Fibroblast of mammary gland (primary cell): Measurements from ENCODE around the gene NTPCR.
"Not testable (repeated sequence)": the region's sequence is repeated elsewhere in the genome, so short reads cannot be mapped to it uniquely, and the experiment has no call there.

ENCODE experiments used
- DNase-seq: peaks from one replicate; pipeline ENCODE4 v3.0.0-alpha.2; 2010; ENCODE audit warnings: low read depth
- H3K4me3 ChIP-seq: 2 replicates; pipeline ENCODE4 v1.5.1; 2011; ENCODE audit warnings: low read depth, mild to moderate bottlenecking, low read length, moderate library complexity; ENCODE audit not compliant: control insufficient read depth
- TF ChIP-seq, protein P1 (sequence below): conservative IDR thresholded peaks from 2 replicates; pipeline ENCODE4 v1.5.1; 2011; ENCODE audit warnings: low read depth, low read length, inconsistent platforms; ENCODE audit not compliant: control insufficient read depth, insufficient read depth

NTPCR gene

DNA sequence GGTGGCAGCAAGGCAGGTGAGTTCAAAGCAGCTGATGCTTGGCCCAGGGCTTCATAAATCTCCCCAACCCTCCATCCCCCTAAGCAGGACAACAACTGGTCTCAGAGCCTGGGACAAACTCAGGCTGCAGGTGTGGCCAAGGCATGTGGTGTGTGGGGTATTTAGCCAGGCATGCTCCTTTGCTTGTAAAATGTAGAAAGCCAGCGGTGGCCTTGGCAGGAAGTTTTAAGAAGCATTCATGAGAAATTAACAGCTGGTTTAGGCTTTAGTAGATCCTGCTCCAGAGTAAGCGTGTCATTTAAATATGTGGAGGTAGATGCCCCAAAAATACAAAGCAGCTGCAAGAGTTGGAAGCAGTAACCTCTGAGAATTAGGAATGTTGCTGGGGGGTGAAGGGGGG lies 44.8 kb downstream of the NTPCR start:
- TF ChIP-seq, protein P1, sequence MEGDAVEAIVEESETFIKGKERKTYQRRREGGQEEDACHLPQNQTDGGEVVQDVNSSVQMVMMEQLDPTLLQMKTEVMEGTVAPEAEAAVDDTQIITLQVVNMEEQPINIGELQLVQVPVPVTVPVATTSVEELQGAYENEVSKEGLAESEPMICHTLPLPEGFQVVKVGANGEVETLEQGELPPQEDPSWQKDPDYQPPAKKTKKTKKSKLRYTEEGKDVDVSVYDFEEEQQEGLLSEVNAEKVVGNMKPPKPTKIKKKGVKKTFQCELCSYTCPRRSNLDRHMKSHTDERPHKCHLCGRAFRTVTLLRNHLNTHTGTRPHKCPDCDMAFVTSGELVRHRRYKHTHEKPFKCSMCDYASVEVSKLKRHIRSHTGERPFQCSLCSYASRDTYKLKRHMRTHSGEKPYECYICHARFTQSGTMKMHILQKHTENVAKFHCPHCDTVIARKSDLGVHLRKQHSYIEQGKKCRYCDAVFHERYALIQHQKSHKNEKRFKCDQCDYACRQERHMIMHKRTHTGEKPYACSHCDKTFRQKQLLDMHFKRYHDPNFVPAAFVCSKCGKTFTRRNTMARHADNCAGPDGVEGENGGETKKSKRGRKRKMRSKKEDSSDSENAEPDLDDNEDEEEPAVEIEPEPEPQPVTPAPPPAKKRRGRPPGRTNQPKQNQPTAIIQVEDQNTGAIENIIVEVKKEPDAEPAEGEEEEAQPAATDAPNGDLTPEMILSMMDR = no peak
- H3K4me3 ChIP-seq = no peak overlapping the region
- DNase-seq = no peak

GRCh38 chr1:232996143-232996542 lies 45.7 kb downstream of the NTPCR start:
- TF ChIP-seq, protein P1 = no peak
- no peak overlapping the region for H3K4me3 ChIP-seq
- DNase-seq = no peak

DNA sequence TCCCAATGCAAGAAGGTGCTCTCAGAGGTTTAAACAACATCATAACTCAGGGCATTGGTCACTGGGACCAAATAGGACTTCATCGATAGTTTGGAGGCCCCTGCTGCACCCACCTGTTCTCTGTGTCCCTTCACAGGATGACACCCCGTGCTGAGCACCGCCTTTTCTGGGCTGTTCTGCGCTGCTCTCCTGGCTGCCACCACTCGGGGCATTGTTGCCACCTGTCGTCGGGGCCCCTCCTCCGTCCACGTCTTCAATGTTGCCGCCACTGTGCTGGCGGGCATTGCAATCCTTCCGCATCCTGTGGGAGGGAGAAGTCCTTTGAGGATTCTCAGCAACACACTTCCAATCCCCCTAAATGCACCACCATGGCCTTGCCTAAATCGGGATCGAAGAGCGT lies 47.7 kb downstream of the NTPCR start:
- TF ChIP-seq, protein P1 = no peak
- DNase-seq = no peak
- H3K4me3 ChIP-seq = no peak overlapping the region

DNA sequence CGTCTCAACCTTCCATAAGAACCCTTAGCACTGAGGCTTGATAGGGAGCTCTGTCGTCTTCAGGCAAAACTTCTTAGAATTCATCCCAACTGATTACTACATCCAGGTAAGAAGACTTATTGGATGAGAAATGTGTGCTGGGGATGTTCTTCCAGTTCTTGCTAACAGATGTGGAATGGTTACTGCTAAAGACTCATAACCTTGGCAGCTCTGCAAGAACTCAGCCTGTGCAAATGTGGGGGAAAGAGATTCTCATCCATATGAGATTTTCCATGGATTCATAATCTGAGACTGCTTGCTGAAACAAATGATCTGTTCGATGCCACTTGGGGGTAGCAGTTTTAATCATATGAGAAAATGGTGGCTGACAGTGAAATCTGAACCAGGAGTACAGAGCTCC lies 48.2 kb downstream of the NTPCR start:
- DNase-seq = peak; percentile 12
- TF ChIP-seq, protein P1 = no peak
- no peak overlapping the region for H3K4me3 ChIP-seq

- DNase-seq = no peak
- TF ChIP-seq, protein P1 = no peak
- H3K4me3 ChIP-seq = no peak overlapping the region
These were observed 49.7 kb downstream of the NTPCR start for GRCh38 chr1:232999956-233000625.

GRCh38 chr1:233003638-233004037 lies 53.2 kb downstream of the NTPCR start:
- H3K4me3 ChIP-seq, DNase-seq: not testable (repeated sequence)

DNA sequence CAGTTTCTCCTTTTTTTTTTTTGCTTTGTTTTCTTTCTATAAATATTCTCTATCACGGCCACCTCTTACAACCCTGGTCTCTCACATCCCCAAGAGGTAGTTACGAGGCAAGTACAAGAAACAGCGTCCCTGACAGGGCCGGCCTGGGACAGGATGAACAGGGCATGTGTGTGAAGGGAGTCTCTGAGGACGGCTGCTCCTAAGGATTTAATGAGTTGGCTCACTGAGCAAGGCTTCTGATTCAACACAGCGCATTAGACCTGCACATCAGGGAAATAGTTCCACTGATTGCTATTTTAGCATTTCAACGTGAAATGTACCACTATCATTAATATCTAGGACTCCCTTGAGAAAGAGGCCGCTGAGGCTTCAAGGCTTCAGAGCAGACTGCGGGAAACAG lies 54.0 kb downstream of the NTPCR start:
- TF ChIP-seq, protein P1 = no peak
- DNase-seq = no peak
- H3K4me3 ChIP-seq = no peak overlapping the region
